ENCODE data around the gene MEOX2.

Gene MEOX2

DNA sequence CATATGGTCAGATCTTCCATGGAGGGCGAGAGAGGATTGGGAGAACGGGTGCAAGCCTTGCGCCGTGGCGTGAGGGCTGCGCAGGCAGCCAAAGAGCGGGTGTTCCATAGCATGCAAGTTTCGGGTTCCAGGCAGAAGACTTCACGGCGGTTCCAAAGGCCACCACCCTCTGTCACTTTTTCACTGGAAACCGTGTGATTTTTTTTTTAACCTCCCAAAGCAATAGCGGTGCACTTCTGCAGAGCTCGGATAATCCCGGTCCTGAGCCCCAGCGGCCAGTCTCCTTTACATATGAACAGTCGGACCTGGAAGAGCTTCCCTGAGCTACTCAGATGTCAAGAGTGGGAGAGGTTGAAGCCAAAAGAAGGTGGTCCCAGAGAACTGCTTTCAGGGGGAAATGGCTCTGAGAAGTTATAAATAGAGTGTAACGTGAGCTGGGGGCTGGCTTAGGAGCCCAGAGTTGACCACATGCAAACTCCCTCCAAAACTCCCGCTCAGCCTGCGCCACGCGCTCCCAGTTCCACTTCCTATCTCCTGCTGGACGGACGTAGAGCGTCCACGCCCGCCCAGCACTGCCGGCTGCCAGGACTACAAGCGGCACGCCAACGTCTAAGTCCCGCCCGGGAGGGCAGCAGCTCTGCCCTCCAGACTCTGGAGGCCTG is at the start of gene MEOX2:
Gene MEOX2, minus strand, starts transcription at position 389 of the 662 bp plus-strand sequence. Its CDS starts 281 bp downstream, at position 108.
- TF ChIP-seq ZNF565 (CRISPR knock-in tag; conservative IDR thresholded peaks at IDR 0.05; ENCODE audit: low read depth) (no peak), OSR1 (CRISPR knock-in tag; IDR thresholded peaks at IDR 0.05) (no peak), TCF4 (CRISPR knock-in tag; IDR thresholded peaks at IDR 0.05; ENCODE audit: borderline replicate concordance) (no peak), ARNTL (CRISPR knock-in tag; IDR thresholded peaks at IDR 0.05; ENCODE audit: borderline replicate concordance, low read depth) (no peak), CSDC2 (CRISPR knock-in tag; IDR thresholded peaks at IDR 0.05) (no peak), SNAI2 (CRISPR knock-in tag; IDR thresholded peaks at IDR 0.05) (no peak), TOX (CRISPR knock-in tag; IDR thresholded peaks at IDR 0.05; ENCODE audit: borderline replicate concordance) (no peak), RARB (CRISPR knock-in tag; IDR thresholded peaks at IDR 0.05) (no peak), ZFP30 (CRISPR knock-in tag; IDR thresholded peaks at IDR 0.05) (no peak), ESRRG (CRISPR knock-in tag; IDR thresholded peaks at IDR 0.05) (no peak)
- TF ChIP-seq, protein P1, sequence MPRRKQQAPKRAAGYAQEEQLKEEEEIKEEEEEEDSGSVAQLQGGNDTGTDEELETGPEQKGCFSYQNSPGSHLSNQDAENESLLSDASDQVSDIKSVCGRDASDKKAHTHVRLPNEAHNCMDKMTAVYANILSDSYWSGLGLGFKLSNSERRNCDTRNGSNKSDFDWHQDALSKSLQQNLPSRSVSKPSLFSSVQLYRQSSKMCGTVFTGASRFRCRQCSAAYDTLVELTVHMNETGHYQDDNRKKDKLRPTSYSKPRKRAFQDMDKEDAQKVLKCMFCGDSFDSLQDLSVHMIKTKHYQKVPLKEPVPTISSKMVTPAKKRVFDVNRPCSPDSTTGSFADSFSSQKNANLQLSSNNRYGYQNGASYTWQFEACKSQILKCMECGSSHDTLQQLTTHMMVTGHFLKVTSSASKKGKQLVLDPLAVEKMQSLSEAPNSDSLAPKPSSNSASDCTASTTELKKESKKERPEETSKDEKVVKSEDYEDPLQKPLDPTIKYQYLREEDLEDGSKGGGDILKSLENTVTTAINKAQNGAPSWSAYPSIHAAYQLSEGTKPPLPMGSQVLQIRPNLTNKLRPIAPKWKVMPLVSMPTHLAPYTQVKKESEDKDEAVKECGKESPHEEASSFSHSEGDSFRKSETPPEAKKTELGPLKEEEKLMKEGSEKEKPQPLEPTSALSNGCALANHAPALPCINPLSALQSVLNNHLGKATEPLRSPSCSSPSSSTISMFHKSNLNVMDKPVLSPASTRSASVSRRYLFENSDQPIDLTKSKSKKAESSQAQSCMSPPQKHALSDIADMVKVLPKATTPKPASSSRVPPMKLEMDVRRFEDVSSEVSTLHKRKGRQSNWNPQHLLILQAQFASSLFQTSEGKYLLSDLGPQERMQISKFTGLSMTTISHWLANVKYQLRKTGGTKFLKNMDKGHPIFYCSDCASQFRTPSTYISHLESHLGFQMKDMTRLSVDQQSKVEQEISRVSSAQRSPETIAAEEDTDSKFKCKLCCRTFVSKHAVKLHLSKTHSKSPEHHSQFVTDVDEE (CRISPR knock-in tag; IDR thresholded peaks at IDR 0.05): no peak
- ATAC-seq: peak; percentile 57

DNA sequence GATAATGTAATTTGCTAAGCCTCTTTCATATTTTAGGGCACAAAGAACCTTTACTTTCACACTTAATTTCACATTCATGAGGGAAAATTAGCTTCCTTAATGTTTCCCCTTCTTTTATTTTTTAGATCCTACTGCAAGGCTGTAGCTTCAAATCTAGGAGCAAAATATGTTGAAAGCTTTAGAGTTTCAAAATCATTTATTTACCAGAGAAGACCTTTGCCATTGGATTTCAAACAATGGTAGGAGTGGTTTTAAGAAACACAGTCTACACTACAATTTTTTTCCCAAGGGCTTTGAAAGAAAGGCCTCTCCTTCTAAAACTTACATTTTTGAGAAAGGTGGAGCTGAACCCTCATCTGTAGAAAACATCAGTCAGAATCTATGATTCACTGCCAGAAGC is 43.3 kb upstream of the MEOX2 start:
- no peak for ATAC-seq
- TF ChIP-seq ZNF8 (CRISPR knock-in tag; IDR thresholded peaks at IDR 0.05) (no peak), PPARA (CRISPR knock-in tag; IDR thresholded peaks at IDR 0.05; ENCODE audit: borderline replicate concordance) (no peak), ISL1 (CRISPR knock-in tag; IDR thresholded peaks at IDR 0.05) (no peak), OSR1 (CRISPR knock-in tag; IDR thresholded peaks at IDR 0.05) (no peak), ZFP30 (CRISPR knock-in tag; IDR thresholded peaks at IDR 0.05) (no peak), ZNF565 (CRISPR knock-in tag; conservative IDR thresholded peaks at IDR 0.05; ENCODE audit: low read depth) (no peak), ZNF70 (CRISPR knock-in tag; IDR thresholded peaks at IDR 0.05) (no peak)
- TF ChIP-seq, protein P2, sequence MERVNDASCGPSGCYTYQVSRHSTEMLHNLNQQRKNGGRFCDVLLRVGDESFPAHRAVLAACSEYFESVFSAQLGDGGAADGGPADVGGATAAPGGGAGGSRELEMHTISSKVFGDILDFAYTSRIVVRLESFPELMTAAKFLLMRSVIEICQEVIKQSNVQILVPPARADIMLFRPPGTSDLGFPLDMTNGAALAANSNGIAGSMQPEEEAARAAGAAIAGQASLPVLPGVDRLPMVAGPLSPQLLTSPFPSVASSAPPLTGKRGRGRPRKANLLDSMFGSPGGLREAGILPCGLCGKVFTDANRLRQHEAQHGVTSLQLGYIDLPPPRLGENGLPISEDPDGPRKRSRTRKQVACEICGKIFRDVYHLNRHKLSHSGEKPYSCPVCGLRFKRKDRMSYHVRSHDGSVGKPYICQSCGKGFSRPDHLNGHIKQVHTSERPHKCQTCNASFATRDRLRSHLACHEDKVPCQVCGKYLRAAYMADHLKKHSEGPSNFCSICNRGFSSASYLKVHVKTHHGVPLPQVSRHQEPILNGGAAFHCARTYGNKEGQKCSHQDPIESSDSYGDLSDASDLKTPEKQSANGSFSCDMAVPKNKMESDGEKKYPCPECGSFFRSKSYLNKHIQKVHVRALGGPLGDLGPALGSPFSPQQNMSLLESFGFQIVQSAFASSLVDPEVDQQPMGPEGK (CRISPR knock-in tag; IDR thresholded peaks at IDR 0.05; ENCODE audit: borderline replicate concordance): no peak

DNA sequence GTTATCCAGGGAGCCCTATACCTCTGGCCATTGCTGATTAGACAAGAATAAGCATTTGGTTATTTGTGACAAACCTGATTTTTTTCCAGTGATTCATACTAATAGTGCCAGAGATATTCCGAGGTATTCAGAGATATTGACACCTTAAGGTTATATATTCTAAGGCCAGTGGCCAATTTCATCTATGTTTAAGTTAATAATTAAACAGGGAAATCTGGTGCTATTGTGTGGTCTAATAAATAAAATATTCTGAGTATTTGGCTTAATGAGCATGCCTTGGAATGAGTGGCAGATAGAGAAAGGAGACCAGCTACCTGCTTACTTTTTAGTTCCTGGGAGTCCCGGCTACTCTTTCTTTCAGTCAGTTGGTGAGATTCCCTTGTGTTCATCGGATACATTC is 38.6 kb upstream of the MEOX2 start:
- TF ChIP-seq OSR1 (CRISPR knock-in tag; IDR thresholded peaks at IDR 0.05) (no peak), ARNTL (CRISPR knock-in tag; IDR thresholded peaks at IDR 0.05; ENCODE audit: borderline replicate concordance, low read depth) (no peak), GLIS3 (CRISPR knock-in tag; IDR thresholded peaks at IDR 0.05) (no peak), SNAI2 (CRISPR knock-in tag; IDR thresholded peaks at IDR 0.05) (no peak), ISL1 (CRISPR knock-in tag; IDR thresholded peaks at IDR 0.05) (no peak), ZC3H10 (CRISPR knock-in tag; IDR thresholded peaks at IDR 0.05) (no peak)
- ATAC-seq: no peak

DNA sequence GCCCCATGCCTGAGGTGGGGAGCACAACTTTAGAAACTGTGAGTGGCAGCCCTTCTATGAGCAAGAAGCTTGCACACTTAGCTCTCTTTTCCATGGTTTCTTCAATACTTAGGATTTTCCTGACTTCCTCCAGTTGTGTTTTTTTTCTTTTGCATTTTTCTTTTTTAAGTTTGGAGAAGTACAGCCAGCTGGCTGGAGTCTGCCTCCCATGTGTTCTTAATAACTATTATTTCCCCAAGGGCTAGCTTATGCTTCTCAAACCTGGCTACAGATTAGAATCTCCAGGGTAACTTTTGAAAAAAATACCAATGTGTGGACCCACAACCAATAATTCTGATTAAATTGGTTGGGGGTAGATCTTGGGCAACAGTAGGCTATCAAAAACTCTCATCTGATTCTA is 37.4 kb upstream of the MEOX2 start:
- TF ChIP-seq ZNF8 (CRISPR knock-in tag; IDR thresholded peaks at IDR 0.05) (no peak), ZNF565 (CRISPR knock-in tag; conservative IDR thresholded peaks at IDR 0.05; ENCODE audit: low read depth) (no peak), ZFP30 (CRISPR knock-in tag; IDR thresholded peaks at IDR 0.05) (no peak), ZC3H10 (CRISPR knock-in tag; IDR thresholded peaks at IDR 0.05) (no peak), RARB (CRISPR knock-in tag; IDR thresholded peaks at IDR 0.05) (no peak)
- TF ChIP-seq, protein P2 (CRISPR knock-in tag; IDR thresholded peaks at IDR 0.05; ENCODE audit: borderline replicate concordance): no peak
- TF ChIP-seq, protein P1 (CRISPR knock-in tag; IDR thresholded peaks at IDR 0.05): no peak
- no peak for ATAC-seq
